Urinary bladder (tissue), 4 donors: Measurements from ENCODE around the gene TBC1D22A. TPM values are rescaled to one million over a fixed set of nuclear protein-coding genes. Genes with fewer than 3 reads are reported as not detected.

Source experiments
- DNase-seq: peaks from one replicate; pipeline ENCODE4 v3.0.0-alpha.2; 2015; ENCODE audit errors: extremely low spot score
- H3K27ac ChIP-seq: one replicate; pipeline ENCODE4 v1.5.1; 2013; ENCODE audit warnings: low read depth, mild to moderate bottlenecking, moderate library complexity
- H3K36me3 ChIP-seq: one replicate; pipeline ENCODE4 v1.6.1; 2013; ENCODE audit warnings: mild to moderate bottlenecking, moderate library complexity; ENCODE audit not compliant: insufficient read depth
- H3K4me1 ChIP-seq: one replicate; pipeline ENCODE4 v1.6.1; 2013; ENCODE audit warnings: mild to moderate bottlenecking, moderate library complexity; ENCODE audit not compliant: insufficient read depth
- H3K4me3 ChIP-seq: one replicate; pipeline ENCODE4 v1.5.1; 2013; ENCODE audit warnings: low read depth, low read length
- WGBS: extraction: QIAGEN DNeasy Blood & Tissue Kit; methylation state at CpG from one replicate; pipeline ENCODE4 v1.1.7; 2013; 5-methylcytosine and 5-hydroxymethylcytosine counted together
- polyA plus RNA-seq: library from polyadenylated mRNA; stranded (reverse); fragments of 200-250 nt; gene quantifications from one replicate; pipeline ENCODE4 v1.2.3, GENCODE V29; 2013
- total RNA-seq: library from RNA; depleted of rRNA; stranded (reverse); fragments of >200 nt; gene quantifications from one replicate; pipeline ENCODE4 v1.2.3, GENCODE V29; 2014
- donor health status: healthy with polysubstance abuse.
- donor health status: healthy.

The TBC1D22A gene
- total and polyA plus RNA-seq, 2 donors, result 7.7 to 19.1 TPM

GRCh38 chr22:46829941-46830715 lies 67.7 kb downstream of the TBC1D22A start:
- H3K4me3 ChIP-seq, result no peak overlapping the region
- 37% methylated on average over 15 of the region's 15 CpGs for WGBS
- DNase-seq, result peak; percentile 6
- H3K27ac ChIP-seq, result no peak overlapping the region
- no peaks in the 10 kb centered on the region for H3K36me3 ChIP-seq
- H3K4me1 ChIP-seq, result peaks cover 2% of the 10 kb centered on the region

GRCh38 chr22:46830841-46831240 lies 68.4 kb downstream of the TBC1D22A start:
- H3K4me1 ChIP-seq, result peaks cover 2% of the 10 kb centered on the region
- DNase-seq, result no peak
- no peak overlapping the region for H3K27ac ChIP-seq
- 80% methylated on average over 8 of the region's 8 CpGs for WGBS
- H3K36me3 ChIP-seq, result no peaks in the 10 kb centered on the region
- H3K4me3 ChIP-seq, result no peak overlapping the region

- no peak for DNase-seq
- no peak overlapping the region for H3K4me3 ChIP-seq
- H3K4me1 ChIP-seq, result peaks cover 2% of the 10 kb centered on the region
- no peak overlapping the region for H3K27ac ChIP-seq
- 87% methylated on average over 6 of the region's 6 CpGs for WGBS
- no peaks in the 10 kb centered on the region for H3K36me3 ChIP-seq
These were observed 70.8 kb downstream of the TBC1D22A start for GRCh38 chr22:46833228-46833627.

GRCh38 chr22:46834021-46834737 lies 71.7 kb downstream of the TBC1D22A start:
- 97% methylated on average over 1 of the region's 1 CpG for WGBS
- no peak for DNase-seq
- Histone ChIP-seq H3K27ac (no peak overlapping the region), H3K4me3 (no peak overlapping the region), H3K4me1 (peaks cover under 1% of the 10 kb centered on the region), H3K36me3 (no peaks in the 10 kb centered on the region)

GRCh38 chr22:46835288-46835687 lies 72.8 kb downstream of the TBC1D22A start:
- H3K4me3 ChIP-seq, result no peak overlapping the region
- no peak overlapping the region for H3K27ac ChIP-seq
- H3K36me3 ChIP-seq, result no peaks in the 10 kb centered on the region
- no peaks in the 10 kb centered on the region for H3K4me1 ChIP-seq
- WGBS, result 97% methylated on average over 2 of the region's 2 CpGs
- no peak for DNase-seq

- Histone ChIP-seq H3K36me3 (no peaks in the 10 kb centered on the region), H3K27ac (no peak overlapping the region), H3K4me1 (no peaks in the 10 kb centered on the region), H3K4me3 (no peak overlapping the region)
- no peak for DNase-seq
- WGBS, result 99% methylated on average over 2 of the region's 2 CpGs
These were observed 73.2 kb downstream of the TBC1D22A start for GRCh38 chr22:46835693-46836092.

GRCh38 chr22:46841522-46841921 lies 79.1 kb downstream of the TBC1D22A start:
- no peak overlapping the region for H3K4me3 ChIP-seq
- no peak overlapping the region for H3K27ac ChIP-seq
- no peaks in the 10 kb centered on the region for H3K36me3 ChIP-seq
- DNase-seq, result no peak
- 92% methylated on average over 3 of the region's 3 CpGs for WGBS
- H3K4me1 ChIP-seq, result no peaks in the 10 kb centered on the region

- 81% methylated on average over 11 of the region's 11 CpGs for whole genome bisulfite sequencing
- Histone ChIP-seq H3K27ac (no peak overlapping the region), H3K36me3 (no peaks in the 10 kb centered on the region), H3K4me3 (no peak overlapping the region), H3K4me1 (no peaks in the 10 kb centered on the region)
- no peak for DNase-seq
These were observed 80.2 kb downstream of the TBC1D22A start for GRCh38 chr22:46842606-46843005.

GRCh38 chr22:46843821-46844255 lies 81.4 kb downstream of the TBC1D22A start:
- H3K36me3 ChIP-seq, result no peaks in the 10 kb centered on the region
- WGBS, result 82% methylated on average over 10 of the region's 10 CpGs
- H3K4me3 ChIP-seq, result no peak overlapping the region
- no peaks in the 10 kb centered on the region for H3K4me1 ChIP-seq
- no peak overlapping the region for H3K27ac ChIP-seq
- DNase-seq, result no peak

- no peaks in the 10 kb centered on the region for H3K4me1 ChIP-seq
- H3K27ac ChIP-seq, result no peak overlapping the region
- no peaks in the 10 kb centered on the region for H3K36me3 ChIP-seq
- no peak for DNase-seq
- H3K4me3 ChIP-seq, result no peak overlapping the region
- 72% methylated on average over 11 of the region's 11 CpGs for WGBS
These were observed 82.3 kb downstream of the TBC1D22A start for GRCh38 chr22:46844606-46845210.

GRCh38 chr22:46845296-46846149 lies 83.1 kb downstream of the TBC1D22A start:
- H3K27ac ChIP-seq, result no peak overlapping the region
- 25% methylated on average over 17 of the region's 17 CpGs for WGBS

GRCh38 chr22:46846150-46846831 lies 83.8 kb downstream of the TBC1D22A start:
- DNase-seq, result no peak
- no peaks in the 10 kb centered on the region for H3K36me3 ChIP-seq
- H3K27ac ChIP-seq, result no peak overlapping the region
- no peak overlapping the region for H3K4me3 ChIP-seq
- no peaks in the 10 kb centered on the region for H3K4me1 ChIP-seq
- WGBS, result 89% methylated on average over 17 of the region's 17 CpGs

More at GRCh38 chr22:46845296-46846149, 83.1 kb downstream of the TBC1D22A start:
- peak; percentile 33 for DNase-seq
- no peaks in the 10 kb centered on the region for H3K4me1 ChIP-seq
- no peak overlapping the region for H3K4me3 ChIP-seq
- H3K36me3 ChIP-seq, result no peaks in the 10 kb centered on the region
